Measurements from ENCODE around the gene FBXL3.

DNA sequence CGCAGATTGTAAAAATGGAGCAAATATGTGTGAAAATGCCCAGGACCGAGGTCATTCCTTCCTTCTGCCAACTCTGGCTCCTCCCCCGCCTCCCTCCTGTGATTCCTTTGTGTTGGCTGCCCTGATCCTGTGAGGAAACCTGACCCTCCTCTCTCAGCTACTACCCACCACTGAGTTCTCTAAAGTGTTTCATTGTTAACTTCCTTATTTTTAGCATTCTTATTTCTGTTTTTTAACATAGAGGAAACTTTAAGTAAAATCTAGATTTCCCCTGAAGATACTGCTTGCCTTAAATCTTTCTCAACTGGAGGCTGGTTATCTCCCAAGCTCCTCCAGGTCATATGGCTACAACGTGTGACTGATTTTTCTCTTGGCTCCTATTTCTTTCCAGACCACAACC is 21.7 kb upstream of the FBXL3 start:
- no peak for TF ChIP-seq GATA3 (IDR thresholded peaks at IDR 0.05; ENCODE audit: low read depth, low read length)
- TF ChIP-seq GATA2 (IDR thresholded peaks at IDR 0.05; ENCODE audit: low read depth, low read length): no peak

Measured in SH-SY5Y (cell line).